Upper lobe of left lung (tissue), 4 donors: Measurements from ENCODE around the gene CCDC13.

Source experiments
- CTCF ChIP-seq, 6 experiments: fragments of 450-650 bp in 4 of 6; fragments of 200-600 bp in 2 of 6; sonication (generic) in 2 of 6; IDR thresholded peaks; one replicate each; pipeline ENCODE4 v1.5.1; 2016 to 2019; ENCODE audit warnings: antibody characterized with exemption in 6 of 6
- EP300 ChIP-seq, 4 donors: sonication (generic); formaldehyde crosslinking; IDR thresholded peaks; one replicate each; pipeline ENCODE4 v1.5.1; 2017; ENCODE audit warnings: antibody characterized with exemption in 4 of 4, control low read depth in 2 of 4
- POLR2A ChIP-seq, 4 donors: fragments of 450-650 bp; IDR thresholded peaks; one replicate each; pipeline ENCODE4 v1.5.1; 2016 to 2017; ENCODE audit warnings: antibody characterized with exemption in 4 of 4, mild to moderate bottlenecking in 2 of 4
- POLR2AphosphoS5 ChIP-seq, 2 donors: sonication (generic); formaldehyde crosslinking; IDR thresholded peaks; one replicate each; pipeline ENCODE4 v1.5.1; 2017; ENCODE audit warnings: antibody characterized with exemption in 2 of 2

- no peak for TF ChIP-seq CTCF (IDR thresholded peaks at IDR 0.05)
- no peak for TF ChIP-seq POLR2A (IDR thresholded peaks at IDR 0.05)
- TF ChIP-seq POLR2AphosphoS5 (IDR thresholded peaks at IDR 0.05) = no peak
- no peak for TF ChIP-seq EP300 (IDR thresholded peaks at IDR 0.05)
Measured at GRCh38 chr3:42819351-42819965, 46.4 kb upstream of the CCDC13 start.
